ENCODE results near the gene ROR1.

- TF ChIP-seq, protein P1, sequence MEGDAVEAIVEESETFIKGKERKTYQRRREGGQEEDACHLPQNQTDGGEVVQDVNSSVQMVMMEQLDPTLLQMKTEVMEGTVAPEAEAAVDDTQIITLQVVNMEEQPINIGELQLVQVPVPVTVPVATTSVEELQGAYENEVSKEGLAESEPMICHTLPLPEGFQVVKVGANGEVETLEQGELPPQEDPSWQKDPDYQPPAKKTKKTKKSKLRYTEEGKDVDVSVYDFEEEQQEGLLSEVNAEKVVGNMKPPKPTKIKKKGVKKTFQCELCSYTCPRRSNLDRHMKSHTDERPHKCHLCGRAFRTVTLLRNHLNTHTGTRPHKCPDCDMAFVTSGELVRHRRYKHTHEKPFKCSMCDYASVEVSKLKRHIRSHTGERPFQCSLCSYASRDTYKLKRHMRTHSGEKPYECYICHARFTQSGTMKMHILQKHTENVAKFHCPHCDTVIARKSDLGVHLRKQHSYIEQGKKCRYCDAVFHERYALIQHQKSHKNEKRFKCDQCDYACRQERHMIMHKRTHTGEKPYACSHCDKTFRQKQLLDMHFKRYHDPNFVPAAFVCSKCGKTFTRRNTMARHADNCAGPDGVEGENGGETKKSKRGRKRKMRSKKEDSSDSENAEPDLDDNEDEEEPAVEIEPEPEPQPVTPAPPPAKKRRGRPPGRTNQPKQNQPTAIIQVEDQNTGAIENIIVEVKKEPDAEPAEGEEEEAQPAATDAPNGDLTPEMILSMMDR (IDR thresholded peaks at IDR 0.05) = no peak
- TF ChIP-seq EP300 (IDR thresholded peaks at IDR 0.05) (no peak), POLR2AphosphoS5 (IDR thresholded peaks at IDR 0.05) (no peak)
Measured at GRCh38 chr1:63857478-63857877, 83.7 kb downstream of the ROR1 start.
